ENCODE results near the gene CDON. TPM values are rescaled to one million over a fixed set of nuclear protein-coding genes. Genes with fewer than 3 reads are reported as not detected.

CDON gene
- total RNA-seq, 3 donors from 2014 or later (not counting 1 experiment from before 2014, with no cell fraction given), result 0.25 to 0.38 TPM; not detected in 1

DNA sequence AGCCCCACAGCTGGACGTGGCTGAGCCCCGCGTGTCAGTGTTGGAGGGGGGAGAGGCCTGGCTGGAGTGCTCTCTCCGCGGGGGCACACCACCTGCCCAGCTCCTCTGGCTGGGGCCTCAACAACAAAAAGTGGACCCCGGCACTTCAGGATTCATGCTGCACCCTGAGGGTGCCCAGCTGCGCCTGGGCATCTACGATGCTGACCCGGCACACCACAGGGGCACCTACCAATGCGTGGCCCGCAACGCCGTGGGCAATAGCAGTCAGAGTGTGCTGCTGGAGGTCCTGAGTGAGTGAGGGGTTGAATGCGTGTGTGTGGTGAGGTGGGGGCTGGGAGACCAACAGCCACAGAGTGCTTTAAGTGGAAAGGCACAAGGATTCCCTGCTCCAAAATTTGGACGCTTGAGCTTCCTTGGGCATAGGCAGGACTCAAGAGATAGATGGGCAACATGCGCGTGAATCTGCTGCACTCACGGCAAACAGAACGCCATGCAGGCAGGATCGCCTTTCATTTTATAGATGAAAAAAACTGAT lies 109.2 kb downstream of the CDON start:
- TF ChIP-seq, protein P1, sequence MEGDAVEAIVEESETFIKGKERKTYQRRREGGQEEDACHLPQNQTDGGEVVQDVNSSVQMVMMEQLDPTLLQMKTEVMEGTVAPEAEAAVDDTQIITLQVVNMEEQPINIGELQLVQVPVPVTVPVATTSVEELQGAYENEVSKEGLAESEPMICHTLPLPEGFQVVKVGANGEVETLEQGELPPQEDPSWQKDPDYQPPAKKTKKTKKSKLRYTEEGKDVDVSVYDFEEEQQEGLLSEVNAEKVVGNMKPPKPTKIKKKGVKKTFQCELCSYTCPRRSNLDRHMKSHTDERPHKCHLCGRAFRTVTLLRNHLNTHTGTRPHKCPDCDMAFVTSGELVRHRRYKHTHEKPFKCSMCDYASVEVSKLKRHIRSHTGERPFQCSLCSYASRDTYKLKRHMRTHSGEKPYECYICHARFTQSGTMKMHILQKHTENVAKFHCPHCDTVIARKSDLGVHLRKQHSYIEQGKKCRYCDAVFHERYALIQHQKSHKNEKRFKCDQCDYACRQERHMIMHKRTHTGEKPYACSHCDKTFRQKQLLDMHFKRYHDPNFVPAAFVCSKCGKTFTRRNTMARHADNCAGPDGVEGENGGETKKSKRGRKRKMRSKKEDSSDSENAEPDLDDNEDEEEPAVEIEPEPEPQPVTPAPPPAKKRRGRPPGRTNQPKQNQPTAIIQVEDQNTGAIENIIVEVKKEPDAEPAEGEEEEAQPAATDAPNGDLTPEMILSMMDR (IDR thresholded peaks at IDR 0.05), result no peak
- Mint-ChIP-seq H3K27ac (no peak overlapping the region), H3K27me3 (ENCODE audit: low read depth in 2 of 2) (peaks cover 6 to 7% of the 10 kb centered on the region in 2 donors), H3K9me3 (no peaks in the 10 kb centered on the region), H3K36me3 (no peaks in the 10 kb centered on the region), H3K4me3 (no peak overlapping the region), H3K4me1 (no peaks in the 10 kb centered on the region)
- ATAC-seq (no peak), DNase-seq (no peak)
- WGBS (ENCODE audit: insufficient coverage), result 84% methylated on average over 20 of the region's 20 CpGs
- Histone ChIP-seq H3K27me3 (ENCODE audit: control insufficient read depth, insufficient read depth, low read length) (no peaks in the 10 kb centered on the region), H3K4me3 (ENCODE audit: low read length) (no peak overlapping the region), H3K4me1 (ENCODE audit: control insufficient read depth, insufficient read depth, low read length) (no peaks in the 10 kb centered on the region), H3K27ac (ENCODE audit: low read length) (no peak overlapping the region), H3K9me3 (ENCODE audit: control insufficient read depth, insufficient read depth, low read length) (no peaks in the 10 kb centered on the region), H3K36me3 (ENCODE audit: control insufficient read depth, insufficient read depth, low read length) (no peaks in the 10 kb centered on the region)
- intact Hi-C loops (cut with micrococcal nuclease), result no loop called here

DNA sequence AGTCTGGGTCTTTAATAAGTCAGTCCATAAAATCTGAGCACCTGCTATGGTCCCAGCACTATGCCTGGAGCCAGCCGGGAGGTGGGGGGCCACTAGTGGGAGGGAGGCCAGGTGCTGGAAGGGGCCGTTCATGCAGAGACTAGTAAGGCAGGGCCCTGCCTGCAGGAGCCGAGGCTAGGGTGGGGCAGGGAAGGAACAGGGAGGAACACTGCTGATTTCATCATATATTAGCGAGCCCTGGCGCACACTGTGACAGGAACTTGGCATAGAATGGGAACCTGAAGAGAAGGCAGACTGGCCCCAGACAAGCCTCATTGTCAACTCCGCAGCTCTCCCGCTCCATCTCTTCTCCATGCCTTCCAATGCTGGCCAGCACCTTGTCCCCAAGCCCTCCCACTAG lies 109.7 kb downstream of the CDON start:
- Mint-ChIP-seq H3K27ac (no peak overlapping the region), H3K4me1 (no peaks in the 10 kb centered on the region), H3K27me3 (ENCODE audit: low read depth in 2 of 2) (peaks cover 6 to 7% of the 10 kb centered on the region in 2 donors), H3K9me3 (no peaks in the 10 kb centered on the region), H3K4me3 (no peak overlapping the region), H3K36me3 (no peaks in the 10 kb centered on the region)
- ATAC-seq (no peak), DNase-seq (no peak)
- H3K36me3 ChIP-seq (ENCODE audit: control insufficient read depth, insufficient read depth, low read length), result no peaks in the 10 kb centered on the region
- TF ChIP-seq, protein P1 (IDR thresholded peaks at IDR 0.05), result no peak
- H3K9me3 ChIP-seq (ENCODE audit: control insufficient read depth, insufficient read depth, low read length), result no peaks in the 10 kb centered on the region
- no peak overlapping the region for H3K4me3 ChIP-seq (ENCODE audit: low read length)
- intact Hi-C loops (cut with micrococcal nuclease), result no loop called here
- no peaks in the 10 kb centered on the region for H3K4me1 ChIP-seq (ENCODE audit: control insufficient read depth, insufficient read depth, low read length)
- no peaks in the 10 kb centered on the region for H3K27me3 ChIP-seq (ENCODE audit: control insufficient read depth, insufficient read depth, low read length)
- WGBS (ENCODE audit: insufficient coverage), result 63% methylated on average over 7 of the region's 7 CpGs
- H3K27ac ChIP-seq (ENCODE audit: low read length), result no peak overlapping the region

DNA sequence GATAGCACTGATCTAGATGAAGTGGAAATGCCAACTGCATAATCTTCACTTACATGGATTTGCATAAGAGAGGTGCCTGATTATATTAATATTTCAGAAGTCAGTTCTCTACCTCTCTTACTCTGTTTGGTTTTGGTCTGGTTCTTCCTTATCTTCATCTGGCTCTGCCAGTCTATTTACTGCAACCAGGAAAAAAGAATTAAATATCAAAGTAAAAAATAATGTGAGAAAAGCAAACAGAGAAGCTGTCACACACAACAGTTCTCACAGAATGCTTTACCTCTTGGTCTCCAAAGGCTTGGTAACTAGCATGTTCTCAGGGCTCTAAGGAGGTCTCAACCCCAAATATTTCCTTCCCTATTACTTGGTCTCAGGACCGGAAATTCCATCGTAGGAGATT lies 110.1 kb downstream of the CDON start:
- no peaks in the 10 kb centered on the region for H3K36me3 Mint-ChIP-seq
- H3K9me3 Mint-ChIP-seq, result no peaks in the 10 kb centered on the region
- no peak overlapping the region for H3K4me3 Mint-ChIP-seq
- Histone ChIP-seq H3K36me3 (ENCODE audit: control insufficient read depth, insufficient read depth, low read length) (no peaks in the 10 kb centered on the region), H3K9me3 (ENCODE audit: control insufficient read depth, insufficient read depth, low read length) (no peaks in the 10 kb centered on the region), H3K4me3 (ENCODE audit: low read length) (no peak overlapping the region), H3K4me1 (ENCODE audit: control insufficient read depth, insufficient read depth, low read length) (no peaks in the 10 kb centered on the region), H3K27me3 (ENCODE audit: control insufficient read depth, insufficient read depth, low read length) (no peaks in the 10 kb centered on the region), H3K27ac (ENCODE audit: low read length) (no peak overlapping the region)
- no peak for ATAC-seq
- no peak overlapping the region for H3K27ac Mint-ChIP-seq
- intact Hi-C loops (cut with micrococcal nuclease), result no loop called here
- H3K4me1 Mint-ChIP-seq, result no peaks in the 10 kb centered on the region
- DNase-seq, result no peak
- 69% methylated on average over 2 of the region's 2 CpGs for WGBS (ENCODE audit: insufficient coverage)
- TF ChIP-seq, protein P1 (IDR thresholded peaks at IDR 0.05), result no peak
- H3K27me3 Mint-ChIP-seq (ENCODE audit: low read depth in 2 of 2), result peaks cover 3 to 7% of the 10 kb centered on the region in 2 donors

DNA sequence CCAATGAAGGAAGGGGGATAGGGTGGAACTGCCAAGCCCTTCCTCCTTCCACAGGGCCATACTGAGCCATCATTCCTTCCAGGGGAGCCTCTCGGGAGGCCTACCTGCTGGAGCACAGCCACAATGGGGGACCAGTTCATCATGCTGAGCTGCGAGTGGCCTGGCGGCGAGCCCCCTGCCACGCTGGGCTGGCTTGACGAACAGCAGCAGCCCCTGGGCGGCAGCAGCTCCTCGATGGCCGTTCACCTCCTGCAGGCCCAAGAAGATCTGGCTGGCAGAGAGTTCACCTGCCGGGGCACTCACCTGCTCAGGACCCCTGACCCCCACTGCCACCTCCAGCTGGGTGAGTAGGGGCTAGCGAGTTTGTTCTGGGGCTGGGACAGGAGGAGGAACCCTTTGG lies 110.9 kb downstream of the CDON start:
- Mint-ChIP-seq H3K9me3 (no peaks in the 10 kb centered on the region), H3K4me1 (no peaks in the 10 kb centered on the region), H3K36me3 (no peaks in the 10 kb centered on the region), H3K4me3 (no peak overlapping the region), H3K27me3 (ENCODE audit: low read depth in 2 of 2) (peaks cover 3 to 7% of the 10 kb centered on the region in 2 donors), H3K27ac (no peak overlapping the region)
- DNase-seq (no peak), ATAC-seq (no peak)
- Histone ChIP-seq H3K4me3 (ENCODE audit: low read length) (no peak overlapping the region), H3K36me3 (ENCODE audit: control insufficient read depth, insufficient read depth, low read length) (no peaks in the 10 kb centered on the region), H3K27ac (ENCODE audit: low read length) (no peak overlapping the region), H3K4me1 (ENCODE audit: control insufficient read depth, insufficient read depth, low read length) (no peaks in the 10 kb centered on the region), H3K27me3 (ENCODE audit: control insufficient read depth, insufficient read depth, low read length) (no peaks in the 10 kb centered on the region), H3K9me3 (ENCODE audit: control insufficient read depth, insufficient read depth, low read length) (no peaks in the 10 kb centered on the region)
- WGBS (ENCODE audit: insufficient coverage), result 78% methylated on average over 11 of the region's 11 CpGs
- TF ChIP-seq, protein P1 (IDR thresholded peaks at IDR 0.05), result no peak
- intact Hi-C loops (cut with micrococcal nuclease), result no loop called here

All from natural killer cell (primary cell).